HG03064 (cell line): Measurements from ENCODE around the gene TENM3.

Source experiments
- ATAC-seq: cut with Tn5 transposase; IDR thresholded peaks from one replicate; pipeline ENCODE4 v1.9.1; 2021; ENCODE audit warnings: low read depth; ENCODE audit not compliant: unreplicated experiment

The TENM3 gene

DNA sequence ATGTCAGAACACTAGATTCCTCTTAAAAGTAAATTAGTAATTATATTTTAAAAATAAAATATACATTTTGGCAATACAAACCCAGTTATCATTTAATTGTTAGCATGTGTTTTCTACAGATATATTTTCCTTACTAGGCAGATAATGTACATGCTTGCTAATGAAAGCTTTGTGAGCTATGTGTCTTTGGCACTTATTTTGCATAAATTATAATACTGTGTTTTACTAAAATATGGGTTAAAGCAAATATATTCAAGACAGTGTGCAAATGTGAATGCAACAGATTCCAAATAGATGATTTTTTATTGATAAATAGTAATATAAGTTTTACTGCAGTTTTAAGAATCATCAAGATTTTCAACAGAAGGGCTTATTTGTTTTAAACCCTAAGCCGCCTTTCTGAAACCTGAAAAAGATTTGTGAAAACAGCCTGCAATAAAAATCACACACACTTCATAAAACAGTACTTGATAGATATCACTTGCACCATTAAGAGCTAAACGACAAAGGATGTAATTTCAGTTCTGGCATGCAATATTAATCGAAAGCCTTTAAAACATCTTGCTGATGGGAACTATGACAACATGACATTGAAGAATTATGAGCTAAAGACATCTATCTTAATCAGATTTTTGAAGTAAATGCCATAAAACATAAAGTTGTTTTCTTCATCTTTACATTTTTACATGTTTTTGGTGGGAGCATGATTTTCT, 340.7 kb downstream of the TENM3 start:
- ATAC-seq = no peak

DNA sequence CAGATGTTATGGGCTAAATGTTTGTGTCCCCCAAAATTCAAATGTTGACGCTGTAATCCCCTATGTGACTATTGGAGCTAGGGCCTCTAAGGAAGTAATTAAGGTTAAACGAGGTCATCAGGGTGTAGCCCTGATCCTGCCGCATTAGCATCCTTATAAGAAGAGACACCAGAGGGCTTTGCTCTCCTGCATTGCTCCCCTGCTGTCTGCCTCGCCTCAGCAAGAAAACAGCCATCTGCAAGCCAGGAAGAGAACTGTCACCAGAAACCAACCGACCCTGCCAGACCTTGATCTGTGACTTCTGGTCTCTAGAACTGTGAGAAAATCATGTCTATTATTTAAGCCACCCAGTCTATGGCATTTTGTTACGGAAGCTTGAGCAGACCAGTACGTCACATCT, 342.1 kb downstream of the TENM3 start:
- ATAC-seq = no peak

- no peak for ATAC-seq
These were observed 345.9 kb downstream of the TENM3 start for GRCh38 chr4:182589100-182589499.

GRCh38 chr4:182593402-182593801, 350.2 kb downstream of the TENM3 start:
- no peak for ATAC-seq

DNA sequence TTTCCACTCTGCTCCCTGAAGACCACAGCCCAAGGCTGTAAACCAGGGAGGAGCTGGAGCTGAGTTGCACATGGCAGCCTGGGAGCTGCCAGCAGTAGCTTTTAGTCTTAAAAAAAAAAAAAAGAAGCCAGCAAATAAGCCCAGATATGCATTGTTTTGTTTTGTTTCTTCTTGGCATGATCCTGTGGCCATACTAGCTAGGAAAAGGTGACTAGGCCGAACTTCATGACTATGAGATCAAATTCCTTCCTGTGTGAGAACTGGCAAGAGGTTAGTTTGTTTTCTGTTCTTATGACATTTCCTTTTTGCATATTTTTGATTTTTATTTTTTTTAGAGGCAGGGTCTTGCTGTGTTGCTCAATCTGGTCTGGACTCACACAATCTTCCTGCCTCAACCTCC, 350.7 kb downstream of the TENM3 start:
- no peak for ATAC-seq

DNA sequence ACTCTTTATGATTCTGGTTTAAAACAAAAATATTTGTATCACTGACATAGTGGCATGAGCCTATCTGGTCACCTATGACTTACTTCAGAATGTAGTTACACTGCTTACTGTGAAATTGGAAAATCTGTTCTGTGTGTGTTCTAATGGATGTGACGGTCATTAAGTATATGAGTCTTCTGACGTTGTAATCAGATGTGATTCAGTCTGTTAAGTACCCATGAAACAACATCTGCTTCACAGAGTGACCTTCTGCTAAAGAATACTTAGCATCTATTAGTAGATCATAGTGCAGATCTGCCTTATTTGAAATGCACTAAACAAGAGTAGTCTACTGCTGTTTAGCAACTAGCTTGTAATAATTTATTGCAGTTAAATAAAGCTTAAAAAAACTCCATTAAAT, 356.9 kb downstream of the TENM3 start:
- ATAC-seq = no peak

DNA sequence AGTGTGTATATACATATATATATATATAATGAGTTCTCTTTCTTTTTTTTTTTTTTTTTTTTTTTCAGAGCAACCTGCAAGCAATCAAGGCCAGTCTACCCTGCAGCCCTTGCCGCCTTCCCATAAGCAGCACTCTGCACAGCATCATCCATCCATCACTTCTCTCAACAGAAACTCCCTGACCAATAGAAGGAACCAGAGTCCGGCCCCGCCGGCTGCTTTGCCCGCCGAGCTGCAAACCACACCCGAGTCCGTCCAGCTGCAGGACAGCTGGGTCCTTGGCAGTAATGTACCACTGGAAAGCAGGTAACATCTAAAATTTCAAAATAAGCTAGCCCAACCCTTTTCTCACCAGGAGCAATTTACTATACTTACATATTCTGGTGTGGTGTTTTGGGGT, 357.7 kb downstream of the TENM3 start:
- no peak for ATAC-seq

DNA sequence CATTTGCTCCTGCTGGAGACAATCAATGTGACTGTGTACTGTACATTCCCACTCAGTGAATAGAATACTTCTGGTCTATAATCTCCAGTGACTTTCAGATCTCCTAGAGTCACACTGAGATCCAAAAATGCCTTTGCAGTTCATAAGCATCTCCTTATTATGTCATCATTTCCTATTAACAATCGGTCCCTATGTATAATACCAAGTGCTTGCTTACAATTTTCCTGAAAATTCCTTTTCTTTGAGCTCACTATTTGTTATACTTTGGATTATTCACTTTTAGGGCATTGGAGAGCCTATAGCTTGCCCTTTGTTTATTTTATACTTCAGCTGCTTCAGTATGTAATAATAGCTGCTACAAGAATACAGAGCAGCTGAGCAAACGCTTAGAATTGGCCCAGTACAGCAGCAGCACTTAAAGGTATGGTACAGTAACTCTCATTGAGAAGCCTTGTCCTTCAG, 361.0 kb downstream of the TENM3 start:
- no peak for ATAC-seq

- ATAC-seq = no peak
These were observed 361.8 kb downstream of the TENM3 start for GRCh38 chr4:182604953-182605352.

DNA sequence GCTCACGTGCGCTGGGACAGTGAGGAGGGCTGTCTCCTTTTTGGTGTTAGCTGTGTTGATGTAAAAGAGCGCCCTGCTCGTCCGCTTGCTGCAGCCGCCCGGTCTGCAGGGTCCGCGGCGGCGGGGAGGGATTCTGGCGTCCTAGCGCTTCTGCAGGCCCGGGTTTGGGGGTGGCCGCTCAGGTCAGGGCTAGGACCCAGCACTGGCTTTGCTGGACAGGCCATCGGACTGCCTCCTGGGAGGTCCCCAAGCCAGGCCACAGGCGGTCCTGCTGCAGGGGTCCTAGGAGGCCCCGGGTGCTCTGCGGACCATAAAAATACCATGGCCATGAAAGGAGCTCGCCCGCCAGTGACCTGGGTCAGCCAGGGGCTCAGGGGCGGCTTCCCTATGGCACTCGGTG, 365.3 kb downstream of the TENM3 start:
- ATAC-seq = no peak

GRCh38 chr4:182616476-182616875, 373.3 kb downstream of the TENM3 start:
- ATAC-seq = no peak

DNA sequence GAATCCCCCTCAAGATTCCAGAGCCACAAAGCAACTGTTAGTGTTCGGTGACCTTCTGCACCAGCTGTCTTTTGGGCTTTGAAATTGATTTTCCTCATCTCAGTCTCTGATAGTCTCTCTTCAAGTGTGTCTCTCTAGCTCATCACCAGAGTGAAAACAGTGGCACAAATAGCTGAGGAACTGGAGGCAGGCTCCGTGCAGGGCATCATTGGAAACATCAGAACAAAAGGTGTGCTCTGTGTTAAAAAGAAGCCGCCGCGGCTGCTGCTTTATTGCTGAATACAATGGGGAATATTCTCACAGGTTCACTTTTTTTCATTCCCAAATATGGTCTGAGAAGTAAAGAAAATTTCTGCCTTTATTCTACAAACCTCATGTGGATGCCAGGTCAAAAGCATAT, 376.5 kb downstream of the TENM3 start:
- no peak for ATAC-seq

- no peak for ATAC-seq
These were observed 377.1 kb downstream of the TENM3 start for GRCh38 chr4:182620111-182620980.

GRCh38 chr4:182624281-182624680, 381.1 kb downstream of the TENM3 start:
- no peak for ATAC-seq

GRCh38 chr4:182625193-182625592, 382.0 kb downstream of the TENM3 start:
- ATAC-seq = no peak

- no peak for ATAC-seq
These were observed 384.8 kb downstream of the TENM3 start for GRCh38 chr4:182627996-182628395.

- no peak for ATAC-seq
These were observed 385.3 kb downstream of the TENM3 start for GRCh38 chr4:182628544-182628943.

GRCh38 chr4:182629096-182629495, 385.9 kb downstream of the TENM3 start:
- ATAC-seq = no peak

DNA sequence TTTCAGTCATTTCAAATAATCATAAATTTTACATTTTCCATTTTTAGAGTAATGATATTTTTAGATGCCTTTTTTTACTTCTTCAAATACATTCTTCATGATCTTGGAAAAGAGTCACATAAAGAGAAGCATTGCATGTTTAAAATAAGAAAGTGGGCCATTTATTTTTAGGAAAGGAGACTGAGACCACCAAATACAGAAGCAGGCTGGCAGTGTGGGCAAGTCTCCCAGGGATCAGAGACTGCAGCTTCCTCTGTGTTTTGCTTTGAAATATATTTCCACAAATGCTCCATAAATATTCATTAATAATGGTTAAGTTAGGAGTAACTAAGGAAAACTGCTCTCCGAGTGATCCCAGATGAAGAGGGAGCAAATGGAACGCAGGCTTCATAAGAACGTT, 397.3 kb downstream of the TENM3 start:
- no peak for ATAC-seq

- ATAC-seq = no peak
These were observed 397.7 kb downstream of the TENM3 start for GRCh38 chr4:182640932-182641331.

DNA sequence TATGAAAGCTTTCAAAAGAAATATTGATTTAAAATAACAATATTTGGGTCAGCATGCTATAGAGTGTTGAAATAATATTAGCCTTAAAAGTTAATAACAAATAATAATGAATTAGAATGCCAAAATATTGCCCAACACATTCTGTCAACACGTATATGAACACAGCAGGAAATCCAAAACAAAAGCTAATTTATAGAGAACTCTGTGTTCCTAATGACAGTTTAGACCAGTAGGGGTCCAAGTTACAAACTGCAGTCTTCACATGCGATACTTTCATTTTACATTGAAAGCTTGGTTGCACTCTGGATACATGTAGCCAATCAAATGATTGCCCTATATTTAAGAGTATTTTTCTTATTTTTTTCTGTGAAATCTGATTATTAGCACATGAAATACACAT, 399.6 kb downstream of the TENM3 start:
- ATAC-seq = no peak
